T47D (cell line): ENCODE data around the gene FAM25G.
"Not testable (repeated sequence)": the region's sequence is repeated elsewhere in the genome, so short reads cannot be mapped to it uniquely, and the experiment has no call there.

Experiments used
- DNase-seq, 2 experiments: peaks; one replicate each; pipeline versions ENCODE4 v3.0.0 to v3.0.0-alpha.2; 2011 to 2012; ENCODE audit warnings: low read depth in 1 of 2, low spot score in 1 of 2
- in situ Hi-C: cut with HindIII; loops from 2 replicates; pipeline ENCODE4 v1.10.0; 2016; ENCODE audit warnings: low sequenced_read_pairs, low pct_unique_long_range_greater_than_20kb

FAM25G gene

GRCh38 chr10:47491600-47491999 lies at the start of gene FAM25G:
TSS of gene FAM25G (minus strand) at chr10:47491700. CDS start at chr10:47491674, 26 bp downstream.
- in situ Hi-C loops, DNase-seq: not testable (repeated sequence)

DNA sequence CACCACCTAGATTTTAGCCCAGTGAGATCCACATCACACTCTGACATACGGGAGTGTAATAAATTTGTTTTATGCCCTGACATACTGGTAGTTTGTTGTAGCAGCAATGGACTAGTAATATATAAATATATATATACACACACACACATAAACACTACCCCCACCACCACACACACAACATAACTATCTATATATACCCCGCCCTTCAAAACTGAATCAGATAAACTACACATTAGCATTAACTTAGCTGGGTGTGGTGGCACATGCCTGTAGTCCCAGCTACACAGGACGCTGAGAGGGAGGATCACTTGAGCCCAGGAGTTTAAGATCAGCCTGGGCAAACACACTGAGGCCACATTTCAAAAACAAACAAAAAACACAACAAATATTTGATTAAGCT lies 44.9 kb upstream of the FAM25G start:
- DNase-seq, in situ Hi-C loops: not testable (repeated sequence)

GRCh38 chr10:47523475-47523874 lies 32.0 kb upstream of the FAM25G start, which contains the start of gene AGAP9:
TSS of gene AGAP9 (minus strand) at chr10:47523638. CDS start at chr10:47523526, 112 bp downstream.
- in situ Hi-C loops, DNase-seq: not testable (repeated sequence)

GRCh38 chr10:47502313-47502712 lies 10.8 kb upstream of the FAM25G start:
- DNase-seq, in situ Hi-C loops: not testable (repeated sequence)

- in situ Hi-C loops, DNase-seq: not testable (repeated sequence)
Observed at GRCh38 chr10:47494226-47494625, 2.7 kb upstream of the FAM25G start.

DNA sequence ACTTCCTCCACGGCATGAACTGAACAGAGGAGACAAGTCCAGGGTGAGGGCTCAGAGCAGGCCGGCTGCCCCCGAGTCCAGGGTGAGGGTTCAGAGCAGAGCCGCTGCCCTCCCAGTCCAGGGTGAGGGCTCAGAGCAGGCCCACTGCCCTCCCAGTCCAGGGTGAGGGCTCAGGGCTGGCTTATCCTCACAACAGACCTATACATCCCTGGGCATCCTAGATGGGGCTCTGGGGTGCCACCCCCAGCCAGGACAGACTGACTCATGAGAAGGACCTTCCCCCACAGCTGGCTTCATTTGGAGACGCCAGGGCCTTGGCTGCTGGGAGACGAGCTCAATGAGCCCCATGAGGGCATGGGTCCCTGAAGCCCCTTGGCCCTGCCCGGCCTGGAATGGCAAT lies 1.9 kb downstream of the FAM25G start:
- in situ Hi-C loops, result not testable (repeated sequence)

GRCh38 chr10:47485943-47486342 lies 5.6 kb downstream of the FAM25G start:
- not testable (repeated sequence) for DNase-seq

More for the DNA sequence above, 1.9 kb downstream of the FAM25G start:
- DNase-seq, result not testable (repeated sequence)

GRCh38 chr10:47484786-47485185 lies 6.7 kb downstream of the FAM25G start:
- in situ Hi-C loops, DNase-seq: not testable (repeated sequence)

More at GRCh38 chr10:47485943-47486342, 5.6 kb downstream of the FAM25G start:
- in situ Hi-C loops, result not testable (repeated sequence)

- not testable (repeated sequence) for DNase-seq
Observed at GRCh38 chr10:47483923-47484322, 7.6 kb downstream of the FAM25G start, which contains the start of gene ANXA8. TSS of gene ANXA8 (minus strand) at chr10:47484115. CDS start at chr10:47483933, 182 bp downstream.

DNA sequence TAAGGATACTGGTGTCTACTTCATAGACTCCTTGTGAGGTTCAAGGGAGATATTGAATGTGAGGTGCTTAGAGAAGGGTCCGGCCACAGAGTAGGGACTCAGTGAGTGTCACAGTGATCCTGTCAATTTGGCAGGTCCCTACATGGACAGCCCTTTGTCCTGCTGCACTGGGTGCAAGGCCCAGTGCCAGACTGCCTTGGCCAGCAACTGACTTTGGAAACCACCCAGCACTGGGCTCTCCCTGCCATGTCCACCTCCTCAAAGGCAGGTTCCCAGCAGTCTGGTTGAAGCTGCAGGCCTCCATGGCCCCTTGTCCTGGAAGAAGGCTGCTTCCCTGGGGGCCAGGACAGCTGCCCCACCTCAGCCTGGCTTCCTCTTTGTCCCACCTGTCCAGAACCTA lies 9.1 kb downstream of the FAM25G start:
- DNase-seq, in situ Hi-C loops: not testable (repeated sequence)

More at GRCh38 chr10:47483923-47484322, 7.6 kb downstream of the FAM25G start, which contains the start of gene ANXA8:
- in situ Hi-C loops, result not testable (repeated sequence)

GRCh38 chr10:47481768-47482181 lies 9.7 kb downstream of the FAM25G start:
- DNase-seq, in situ Hi-C loops: not testable (repeated sequence)

GRCh38 chr10:47481182-47481766 lies 10.2 kb downstream of the FAM25G start:
- DNase-seq, in situ Hi-C loops: not testable (repeated sequence)

DNA sequence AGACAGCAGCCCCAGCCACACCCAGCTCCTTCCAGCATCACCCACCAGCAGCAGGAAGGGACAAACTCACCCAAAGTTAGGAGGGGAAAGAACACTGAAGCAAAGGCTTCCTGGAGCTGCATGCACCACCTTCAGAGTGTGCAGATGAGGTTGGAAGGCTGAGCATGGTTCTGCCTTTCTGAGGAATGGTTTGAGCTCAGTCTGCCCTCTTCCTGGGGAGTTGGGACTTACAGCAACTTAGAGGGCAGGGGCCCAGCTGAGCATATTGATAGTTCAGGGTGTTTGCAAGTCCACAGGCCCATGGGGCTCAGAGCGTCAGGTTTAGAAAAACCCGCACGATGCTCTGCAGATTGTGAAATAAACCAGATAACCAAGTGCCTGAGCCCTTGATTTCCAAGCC lies 11.4 kb downstream of the FAM25G start:
- DNase-seq, in situ Hi-C loops: not testable (repeated sequence)

DNA sequence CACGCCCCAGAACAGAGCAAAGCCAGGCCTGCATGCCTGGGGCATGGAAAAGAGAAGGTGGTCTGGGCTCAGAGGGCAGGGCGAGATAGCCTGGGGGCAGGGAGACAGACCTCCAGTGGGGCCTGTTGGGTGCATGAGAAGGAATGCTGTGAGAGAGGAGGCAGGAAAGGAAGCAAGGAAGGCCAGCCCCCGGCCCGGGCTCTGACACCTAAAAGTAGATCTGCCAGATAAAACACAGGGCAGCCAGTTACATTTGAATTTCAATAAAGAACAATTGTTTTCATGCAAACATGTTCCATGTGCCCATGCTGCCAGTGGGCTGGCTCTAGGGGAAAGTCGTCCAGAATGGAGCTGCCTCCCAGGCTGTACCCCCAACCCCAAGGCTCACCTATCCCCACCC lies 13.4 kb downstream of the FAM25G start:
- DNase-seq, in situ Hi-C loops: not testable (repeated sequence)

DNA sequence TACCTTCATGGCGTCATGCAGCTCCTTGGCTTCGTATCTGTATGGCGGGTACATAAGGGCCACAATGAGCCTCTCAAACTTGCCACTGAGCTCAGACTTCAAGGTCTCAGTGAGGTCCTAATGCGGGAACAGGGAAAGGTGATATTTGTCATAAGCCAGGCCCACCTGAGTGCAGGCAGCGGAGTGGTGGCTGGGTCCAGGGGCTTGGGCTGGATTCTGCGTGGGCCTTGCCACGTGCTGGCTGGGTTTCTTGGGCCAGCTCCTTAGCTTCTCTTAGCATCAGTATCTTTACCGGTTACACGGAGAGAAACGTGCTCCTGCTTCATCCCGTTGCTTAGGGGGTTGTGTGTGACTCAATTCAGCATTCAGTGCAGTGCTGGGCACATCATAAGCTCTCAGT lies 14.4 kb downstream of the FAM25G start:
- not testable (repeated sequence) for DNase-seq

GRCh38 chr10:47475101-47475500 lies 16.4 kb downstream of the FAM25G start:
- in situ Hi-C loops, result not testable (repeated sequence)

More for the DNA sequence above, 14.4 kb downstream of the FAM25G start:
- in situ Hi-C loops, result not testable (repeated sequence)

DNA sequence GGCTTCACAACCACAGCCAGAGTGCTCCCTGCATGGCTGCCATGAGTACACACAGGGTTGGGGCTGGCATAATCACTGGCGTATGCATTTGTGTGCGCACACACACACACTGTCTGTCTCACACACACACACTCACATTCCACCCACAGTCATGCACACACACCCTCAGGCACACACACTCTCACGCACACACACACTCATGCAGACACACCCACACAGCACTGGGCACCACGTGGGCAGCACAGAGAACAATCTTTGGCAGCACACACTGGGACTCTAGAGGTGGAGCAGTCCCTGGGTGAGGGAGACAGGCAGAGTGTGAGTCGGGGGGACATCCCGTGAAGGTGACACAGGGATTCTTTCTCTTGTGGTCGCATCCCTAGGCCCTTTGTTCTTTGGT lies 18.0 kb downstream of the FAM25G start:
- in situ Hi-C loops, DNase-seq: not testable (repeated sequence)

More at GRCh38 chr10:47475101-47475500, 16.4 kb downstream of the FAM25G start:
- not testable (repeated sequence) for DNase-seq

GRCh38 chr10:47472647-47473046 lies 18.9 kb downstream of the FAM25G start:
- in situ Hi-C loops, DNase-seq: not testable (repeated sequence)

DNA sequence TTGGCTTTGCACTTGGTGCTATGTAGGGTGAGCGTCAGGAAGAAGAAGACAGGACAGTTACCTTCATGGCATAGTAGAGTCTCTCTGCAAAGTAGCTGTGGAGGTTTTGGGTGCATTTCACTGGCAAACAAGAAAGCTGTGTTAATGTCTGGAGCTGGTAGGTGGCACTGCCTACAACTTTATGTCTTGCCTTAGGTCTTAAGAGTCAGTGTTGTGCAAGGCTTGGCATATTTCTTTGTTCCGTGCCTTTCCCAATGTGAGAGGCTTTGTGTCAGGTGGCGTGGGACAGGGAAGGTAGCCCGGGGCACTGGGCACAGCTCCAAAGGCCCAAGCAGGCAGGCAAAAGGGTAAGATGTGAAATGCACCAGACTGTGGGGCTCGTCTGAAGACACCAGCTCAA lies 19.4 kb downstream of the FAM25G start:
- DNase-seq, in situ Hi-C loops: not testable (repeated sequence)
